PC-3 (cell line): ENCODE data around the gene RRAS.

Source experiments
- CTCF ChIP-seq: fragments of 300-600 bp; sonication (generic); conservative IDR thresholded peaks from 2 replicates; pipeline ENCODE4 v1.5.1; 2017; ENCODE audit warnings: antibody characterized with exemption, low read depth, mild to moderate bottlenecking, low read length
- EZH2phosphoT487 ChIP-seq: fragments of 300-600 bp; sonication (generic); IDR thresholded peaks from 2 replicates; pipeline ENCODE4 v1.6.1; 2018; ENCODE audit warnings: mild to moderate bottlenecking, antibody characterized with exemption, low read length, borderline replicate concordance

GRCh38 chr19:49591731-49592485, 48.0 kb downstream of the RRAS start:
- no peak for TF ChIP-seq CTCF
- no peak for TF ChIP-seq EZH2phosphoT487
